Stimulated activated CD4-positive, alpha-beta T cell treated with anti-CD3 and anti-CD28 coated beads, Interleukin-15, amount 100 ng/mL, for 1 hour (primary cell): ENCODE data around the gene KCNK3.
"Not testable (repeated sequence)": the region's sequence is repeated elsewhere in the genome, so short reads cannot be mapped to it uniquely, and the experiment has no call there.

Source experiments
- DNase-seq, 2 donors: peaks; one replicate each; pipeline ENCODE4 v3.0.0-alpha.2; 2020; ENCODE audit warnings: low read depth in 1 of 2, low spot score in 1 of 2

Gene KCNK3

DNA sequence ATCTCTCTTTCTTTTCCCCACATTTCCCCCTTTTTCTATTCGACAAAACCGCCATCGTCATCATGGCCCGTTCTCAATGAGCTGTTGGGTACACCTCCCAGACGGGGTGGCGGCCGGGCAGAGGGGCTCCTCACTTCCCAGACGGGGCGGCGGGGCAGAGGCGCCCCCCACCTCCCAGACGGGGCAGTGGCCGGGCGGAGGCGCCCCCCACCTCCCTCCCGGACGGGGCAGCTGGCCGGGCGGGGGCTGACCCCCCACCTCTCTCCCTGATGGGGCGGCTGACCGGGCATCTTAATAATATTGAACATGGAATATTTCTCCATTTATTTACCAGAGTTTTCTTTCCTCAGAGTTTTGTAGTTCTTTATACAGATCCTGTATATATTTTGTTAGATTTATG, 27.2 kb upstream of the KCNK3 start:
- not testable (repeated sequence) for DNase-seq

DNA sequence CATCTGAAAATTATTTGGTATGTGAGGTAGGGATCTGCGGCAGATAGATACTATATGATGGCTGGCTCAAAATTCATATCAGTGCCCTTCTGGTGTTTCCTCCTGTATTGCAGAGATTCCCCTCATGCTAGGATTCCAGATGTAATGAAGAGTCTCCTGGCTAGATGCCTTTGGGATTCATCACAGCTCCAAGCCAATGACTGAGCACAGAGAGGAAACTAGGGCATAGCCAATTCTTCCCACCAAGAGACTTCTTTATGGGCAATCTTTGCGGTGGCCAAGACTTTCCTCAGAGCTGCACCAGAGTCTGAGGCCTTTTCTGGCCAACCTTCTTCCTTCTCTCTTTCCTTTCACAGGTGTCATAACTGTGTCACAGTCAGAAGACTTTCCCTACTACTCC, 25.9 kb upstream of the KCNK3 start:
- DNase-seq, result no peak

DNA sequence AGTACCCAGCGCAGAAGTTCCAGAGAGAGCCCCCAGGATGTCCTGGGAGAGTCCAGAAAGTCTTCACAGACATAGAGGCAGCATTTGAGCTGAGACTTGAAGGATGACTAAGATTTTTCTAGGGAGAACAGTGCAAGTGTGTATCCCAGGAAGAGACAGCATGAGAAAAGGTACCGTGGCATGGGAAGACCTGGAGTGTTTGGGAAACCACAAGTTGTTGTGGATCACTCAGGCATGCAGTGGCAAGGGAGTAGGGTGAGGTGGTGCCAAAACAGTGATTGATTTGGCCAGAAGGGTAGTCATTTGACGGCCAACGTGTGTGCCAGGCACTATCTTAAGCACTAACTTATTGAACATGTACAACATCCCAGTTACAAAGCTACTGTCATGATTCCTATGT, 24.5 kb upstream of the KCNK3 start:
- no peak for DNase-seq

DNA sequence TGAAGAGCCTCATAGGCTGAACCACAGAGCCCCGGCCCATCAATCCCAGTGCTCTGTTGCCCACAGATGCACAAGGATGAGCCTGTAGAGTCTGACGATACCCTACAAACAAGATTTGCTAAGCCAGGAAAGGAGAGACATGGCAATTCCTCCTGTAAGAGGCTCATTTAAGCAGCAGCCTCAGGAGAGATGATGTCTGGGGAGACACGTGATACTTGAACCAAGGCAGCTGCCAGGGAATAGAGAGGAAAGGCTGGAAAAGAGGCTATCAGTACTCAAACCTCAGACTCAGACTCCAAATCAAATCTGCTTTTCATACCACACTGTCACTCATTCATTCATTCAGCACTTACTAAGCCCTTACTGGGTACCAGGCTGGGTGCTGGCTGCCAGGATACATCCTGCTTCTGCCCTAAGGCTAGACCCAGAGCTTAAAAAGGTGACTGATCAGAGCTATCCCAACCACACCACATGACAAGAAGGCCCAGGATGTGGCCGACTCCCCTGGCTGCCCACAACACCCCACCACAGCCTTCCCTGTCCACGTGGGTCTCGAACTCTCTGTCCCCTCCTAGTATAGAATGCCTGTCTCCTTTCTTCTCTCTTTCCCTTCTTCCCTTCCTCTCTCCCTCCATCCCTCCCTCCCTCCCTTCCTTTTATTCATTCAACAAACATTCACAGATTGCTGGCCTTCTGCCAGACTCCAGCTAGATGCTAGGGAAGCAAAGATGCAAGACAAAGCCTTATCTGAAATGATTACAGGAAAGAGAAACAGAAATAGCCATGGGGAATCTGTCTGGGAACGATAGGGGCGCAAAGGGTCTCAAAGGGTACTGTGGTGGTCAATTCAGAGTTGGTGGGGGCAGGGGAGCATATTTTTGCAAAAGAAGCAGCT, 23.4 kb upstream of the KCNK3 start:
- no peak for DNase-seq

DNA sequence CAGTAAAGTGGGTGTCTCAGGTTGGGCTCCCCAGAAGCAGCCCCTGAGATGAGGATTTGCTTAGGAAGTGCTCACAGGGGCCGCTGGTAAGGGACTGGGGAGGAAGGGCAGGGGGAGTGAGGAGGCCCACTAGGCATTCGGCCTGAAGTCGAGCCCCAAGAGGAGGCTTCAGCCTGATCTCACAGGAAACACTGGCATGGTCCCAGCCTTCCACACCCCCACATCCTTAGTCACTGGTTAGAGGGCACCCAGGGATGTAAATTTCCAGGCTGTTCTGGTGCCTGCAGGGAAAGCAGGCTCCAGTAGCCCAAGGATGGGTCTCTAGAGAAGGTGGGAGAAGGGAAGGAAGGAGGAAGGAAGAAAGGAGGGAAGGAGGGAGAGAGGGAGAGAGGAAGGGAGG, 22.4 kb upstream of the KCNK3 start:
- DNase-seq, result no peak

DNA sequence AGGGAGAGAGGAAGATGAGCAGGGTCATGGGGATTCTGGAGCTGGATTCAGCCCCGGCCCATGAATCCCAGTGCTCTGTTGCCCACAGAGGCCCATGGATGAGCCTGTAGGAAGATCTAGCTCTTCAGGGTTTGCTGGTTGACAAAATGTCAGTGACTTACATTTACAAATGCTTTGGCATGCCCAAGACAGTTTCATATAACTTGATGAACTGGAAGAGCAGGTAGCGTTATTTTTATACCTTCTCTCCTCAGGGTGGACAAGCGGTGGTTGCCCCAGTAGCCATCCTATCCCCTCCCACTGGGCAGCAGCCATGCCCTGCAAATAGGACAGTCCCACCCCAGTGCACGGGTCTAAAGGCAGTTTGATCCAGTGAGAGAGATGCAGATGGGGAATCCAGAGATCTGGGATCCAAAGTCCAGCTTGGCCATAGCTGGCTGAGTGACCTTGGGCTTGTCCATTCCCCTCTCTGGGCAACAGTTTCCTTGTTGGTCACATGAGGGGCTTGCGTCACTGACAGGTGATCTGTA, 21.5 kb upstream of the KCNK3 start:
- no peak for DNase-seq

DNA sequence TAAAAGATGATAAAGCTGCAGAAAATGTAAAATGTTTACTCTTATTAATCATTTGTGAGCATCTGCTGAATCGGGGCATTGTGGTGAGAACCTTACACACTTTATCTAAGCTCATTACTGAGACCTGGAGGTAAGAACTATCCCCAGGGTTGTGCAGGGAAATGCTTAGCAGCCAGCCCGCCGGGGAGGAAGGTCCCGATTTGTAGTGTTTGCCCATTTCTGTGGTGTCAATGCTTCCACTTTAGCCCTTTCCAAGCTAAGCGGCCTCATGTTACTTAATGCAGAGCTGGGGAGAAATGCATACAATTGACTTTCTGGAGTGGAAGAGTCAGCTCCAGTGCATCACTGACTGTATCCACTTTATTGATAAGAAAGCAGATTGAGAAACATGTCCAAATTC, 20.8 kb upstream of the KCNK3 start:
- no peak for DNase-seq

DNA sequence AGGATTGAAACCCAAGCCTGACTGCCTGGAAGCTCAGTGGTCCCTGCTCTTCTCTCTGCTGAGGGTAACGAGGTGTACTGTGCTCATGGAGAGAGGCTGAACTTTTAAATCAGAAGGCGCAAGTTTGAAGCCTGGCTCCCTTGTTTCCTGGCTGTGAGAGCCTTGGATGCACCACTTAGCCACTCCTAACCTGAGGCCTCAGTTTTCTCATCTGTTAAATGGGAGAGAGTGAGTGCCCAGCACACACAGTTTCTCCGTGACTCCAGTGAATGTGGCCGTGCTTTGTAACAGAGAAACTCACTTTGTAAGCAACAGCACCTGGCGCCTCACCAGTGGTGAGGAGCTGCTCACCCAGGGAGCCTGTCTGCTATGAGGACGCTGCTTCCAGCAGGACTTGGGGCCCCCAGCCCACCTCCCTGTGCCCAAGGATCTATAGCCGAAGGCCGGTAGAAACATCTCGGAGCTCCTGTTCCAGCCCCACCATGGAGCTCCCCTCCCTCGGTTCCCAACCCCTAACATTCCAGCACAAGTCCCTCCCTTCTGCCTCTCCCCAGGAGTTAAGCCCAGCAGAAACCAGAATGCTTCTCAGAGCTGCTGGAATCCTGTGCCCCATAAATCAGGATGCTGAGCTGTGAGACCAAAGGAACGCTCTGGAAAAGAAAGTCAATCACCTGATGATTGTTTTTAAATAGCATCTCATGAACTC, 20.3 kb upstream of the KCNK3 start:
- DNase-seq, result no peak

DNA sequence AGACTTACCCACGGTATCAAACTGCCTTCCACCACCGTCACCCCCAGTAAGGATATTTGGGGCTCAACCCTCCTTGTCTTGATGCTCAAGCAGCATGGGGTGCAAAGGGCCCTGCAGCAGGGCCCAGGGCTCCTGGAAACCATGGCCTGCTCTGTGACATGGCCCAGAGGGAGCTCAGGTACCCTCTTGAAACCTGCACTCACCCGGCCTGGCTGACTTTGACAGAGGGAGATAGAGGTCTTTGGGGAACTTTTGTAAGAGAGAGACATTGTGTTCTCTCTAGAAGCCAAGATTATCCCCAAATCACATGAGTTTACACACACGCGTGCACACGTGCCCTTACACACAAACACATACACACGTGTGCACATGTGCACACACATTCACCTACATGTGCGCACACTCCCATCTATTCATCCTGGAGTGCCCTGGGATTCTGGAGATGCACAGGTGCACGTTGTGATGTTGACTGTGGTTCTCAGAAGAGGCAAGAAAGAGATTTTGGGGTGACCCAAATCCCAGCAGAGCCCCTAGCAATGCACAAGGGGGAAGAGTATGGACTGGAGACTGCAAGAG, 19.6 kb upstream of the KCNK3 start:
- DNase-seq, result no peak

DNA sequence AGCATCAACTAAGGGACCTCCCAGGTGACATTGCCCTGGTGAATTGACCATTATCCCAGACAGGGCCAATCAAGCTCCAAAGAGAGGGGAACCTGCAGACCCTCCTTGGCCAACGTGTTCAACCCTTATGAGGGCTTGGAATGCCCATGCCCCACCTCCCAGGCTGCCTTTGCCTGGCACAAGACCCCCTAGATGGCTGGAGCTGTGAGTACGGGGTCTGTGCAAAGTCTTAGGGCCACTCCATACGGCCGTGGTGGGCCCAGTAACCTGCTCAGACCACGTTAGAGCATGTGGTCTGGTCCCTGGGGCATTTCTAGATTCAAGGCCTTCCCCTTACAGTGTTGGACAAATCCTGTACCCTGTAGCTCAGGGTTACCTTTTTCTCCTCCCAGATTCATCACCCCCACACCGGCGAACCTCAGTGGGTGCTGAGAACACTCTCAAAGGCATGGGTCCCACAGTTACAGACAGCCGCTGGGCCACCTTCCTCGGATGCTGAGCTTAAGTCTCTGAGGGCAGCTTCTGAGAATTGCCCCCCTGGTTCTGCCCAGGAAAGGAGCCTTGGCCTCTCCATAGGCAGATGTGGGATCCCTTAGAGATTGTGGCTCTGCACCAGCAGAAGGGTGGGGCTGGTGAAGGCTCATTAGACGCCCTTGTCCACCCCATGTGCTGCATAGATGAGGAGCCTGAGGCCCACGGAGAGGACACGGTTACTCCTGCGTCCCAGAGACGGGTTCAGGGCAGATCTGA, 18.3 kb upstream of the KCNK3 start:
- DNase-seq, result no peak

DNA sequence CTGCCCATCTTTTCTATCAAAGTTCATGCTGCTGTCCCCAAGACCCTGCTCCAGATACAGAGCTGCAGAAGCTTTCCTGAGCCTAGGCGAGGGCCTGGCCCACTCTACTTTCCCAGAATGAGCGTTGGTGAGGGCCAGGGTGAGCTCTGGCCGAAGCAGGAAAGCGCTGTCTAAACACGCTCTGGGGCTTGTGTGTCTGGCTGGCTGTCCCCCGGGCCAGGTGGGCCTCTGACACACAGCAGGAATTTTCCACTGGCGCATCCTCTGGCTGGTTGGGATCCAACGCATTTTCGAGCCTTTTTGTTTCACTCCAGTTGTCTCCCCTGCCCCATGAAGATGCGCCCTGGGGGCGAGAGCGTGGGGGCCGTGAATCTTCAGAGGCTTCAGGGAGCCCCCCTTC, 17.8 kb upstream of the KCNK3 start:
- DNase-seq, result no peak

DNA sequence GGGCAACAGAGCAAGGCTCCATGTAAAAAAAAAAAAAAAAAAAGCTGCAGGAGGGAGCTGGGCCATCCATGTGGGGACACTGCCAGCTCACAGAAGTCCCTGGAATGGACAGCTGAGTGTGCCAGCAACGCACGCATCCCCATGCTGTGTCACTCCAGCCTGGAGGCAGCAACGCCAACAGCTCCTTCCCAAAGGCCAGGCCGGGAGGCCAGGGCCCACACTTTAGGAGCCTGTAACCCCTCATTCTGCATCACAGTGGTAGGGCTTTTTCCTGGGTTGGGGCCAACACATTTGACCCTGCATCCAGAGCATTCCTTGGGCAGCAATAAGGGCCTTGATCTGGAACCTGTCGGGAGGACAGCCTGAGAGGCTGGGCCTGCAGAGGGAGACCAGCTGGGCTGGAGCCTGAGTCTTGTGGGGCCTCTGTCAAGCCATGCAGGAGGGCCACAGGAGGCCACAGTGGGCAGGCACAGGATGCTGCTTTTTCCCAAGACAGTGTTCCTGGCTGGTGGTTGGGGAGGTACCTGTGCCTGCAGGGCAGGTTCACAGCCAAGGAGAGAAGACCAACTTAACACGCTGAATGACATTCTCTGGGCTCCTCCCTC, 16.8 kb upstream of the KCNK3 start:
- no peak for DNase-seq

DNA sequence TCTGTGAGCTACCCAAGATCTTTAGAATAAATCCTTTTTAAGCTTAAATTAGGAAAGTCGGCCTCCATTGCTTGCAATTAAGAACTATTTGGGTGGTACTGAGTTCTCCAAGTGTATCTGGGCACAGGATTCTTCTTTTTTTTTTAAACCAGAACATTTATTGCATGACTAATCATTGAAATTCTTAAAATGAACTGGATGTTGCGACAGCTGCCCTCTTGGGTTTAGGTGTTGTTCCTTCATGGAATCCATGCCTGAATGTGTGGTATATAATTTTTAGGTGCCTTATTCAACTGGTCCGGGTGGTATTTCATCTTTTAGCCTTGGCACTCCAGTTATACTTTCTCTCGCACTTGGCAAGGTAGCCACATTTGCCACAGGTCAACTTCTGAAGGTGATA, 14.5 kb upstream of the KCNK3 start:
- no peak for DNase-seq

DNA sequence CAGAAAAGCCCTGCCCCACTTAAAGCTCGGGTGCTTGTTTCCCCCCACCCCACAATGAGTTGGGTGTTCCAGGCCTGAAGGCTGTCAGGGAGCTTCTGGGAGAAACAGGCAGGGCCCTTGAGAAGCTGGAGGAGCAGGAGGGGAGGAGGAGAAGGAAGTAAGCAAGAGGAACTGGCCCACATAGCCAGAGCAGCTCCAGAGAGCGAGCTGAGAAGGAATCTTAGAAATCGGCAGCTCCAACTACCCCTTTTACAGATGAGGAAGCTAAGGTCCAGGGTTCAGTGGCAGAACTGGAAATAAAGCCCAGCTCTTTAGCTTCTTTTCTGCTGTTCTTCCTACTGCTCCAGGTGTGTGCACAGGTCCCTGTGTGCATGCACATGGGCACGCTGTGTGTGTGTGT, 12.7 kb upstream of the KCNK3 start:
- no peak for DNase-seq

DNA sequence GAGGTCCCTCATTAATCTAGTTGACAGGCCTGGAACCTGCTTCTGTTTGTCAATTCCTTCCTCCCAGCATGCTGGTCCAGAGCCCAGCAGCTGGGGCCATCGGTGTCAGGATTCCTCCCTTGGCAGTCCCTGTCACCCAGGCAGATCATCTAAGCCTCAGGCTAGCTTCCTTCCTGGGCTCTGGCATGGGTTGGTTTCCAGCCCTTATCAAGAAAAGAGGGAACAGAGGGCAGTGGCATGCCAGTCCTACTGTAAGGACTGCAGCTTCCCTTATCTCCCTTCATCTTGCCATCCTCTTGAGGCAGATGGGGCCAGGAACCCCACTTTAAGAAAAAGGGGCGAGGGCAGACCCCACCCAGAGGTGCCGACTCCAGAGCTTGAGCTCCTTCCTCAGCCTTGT, 10.9 kb upstream of the KCNK3 start:
- DNase-seq, result no peak

DNA sequence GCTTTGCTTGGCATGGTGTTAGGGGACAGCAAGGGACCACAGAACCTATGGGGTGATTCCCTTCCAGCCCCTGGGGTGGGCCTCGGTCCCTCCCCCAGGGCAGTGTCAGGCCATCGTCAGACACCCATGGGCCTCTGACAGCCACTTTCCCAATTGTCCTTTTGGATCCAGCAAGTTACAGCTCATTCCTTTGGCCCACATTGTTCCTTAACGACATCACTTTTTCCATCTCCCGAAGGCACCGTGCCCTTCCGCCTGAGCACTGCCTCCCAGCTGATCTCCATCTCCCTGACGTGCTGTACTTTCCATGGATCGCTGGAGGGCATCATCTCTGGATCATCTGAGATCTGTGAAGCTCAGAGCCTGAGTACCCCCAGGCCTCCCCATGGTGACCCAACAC, 10.4 kb upstream of the KCNK3 start:
- DNase-seq, result no peak

DNA sequence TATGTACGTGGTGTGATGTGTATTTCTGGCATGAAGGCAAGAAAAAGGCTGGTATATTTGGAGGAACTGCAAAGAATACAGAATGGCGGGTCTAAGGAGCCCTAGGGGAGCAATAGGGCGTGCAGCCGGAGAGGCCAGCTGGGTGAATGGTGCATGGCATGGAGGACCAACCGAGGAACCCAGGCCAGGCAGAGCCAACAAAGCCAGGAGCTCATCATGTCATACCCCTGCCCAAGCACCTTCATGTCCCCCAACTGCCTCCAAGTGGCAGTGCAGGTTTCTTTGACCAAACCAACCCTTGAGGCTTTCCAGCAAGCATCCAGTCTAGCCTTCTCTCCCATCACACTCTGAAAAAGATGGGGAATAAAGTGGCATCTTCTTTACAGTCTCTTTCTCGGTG, 8.9 kb upstream of the KCNK3 start:
- no peak for DNase-seq

DNA sequence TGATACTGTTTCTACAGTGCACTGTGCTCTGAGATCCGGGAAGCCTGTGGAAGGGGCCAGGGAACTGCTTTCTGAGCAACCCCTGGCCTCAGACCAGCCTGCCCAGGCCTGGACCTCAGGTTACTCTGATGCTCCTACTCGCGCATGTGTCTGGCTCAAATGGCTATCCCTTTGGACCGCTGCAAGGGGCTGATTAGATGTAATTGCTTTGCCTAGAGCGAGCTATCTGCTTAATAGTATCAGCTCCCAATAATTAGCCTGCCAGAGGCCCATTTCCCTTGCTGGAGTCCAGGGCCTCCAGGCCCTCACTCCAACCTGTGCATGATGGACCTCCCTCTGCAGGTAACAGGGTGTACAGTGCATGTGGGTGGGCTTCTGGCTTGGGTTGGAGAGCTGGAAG, 7.2 kb upstream of the KCNK3 start:
- DNase-seq, result no peak

DNA sequence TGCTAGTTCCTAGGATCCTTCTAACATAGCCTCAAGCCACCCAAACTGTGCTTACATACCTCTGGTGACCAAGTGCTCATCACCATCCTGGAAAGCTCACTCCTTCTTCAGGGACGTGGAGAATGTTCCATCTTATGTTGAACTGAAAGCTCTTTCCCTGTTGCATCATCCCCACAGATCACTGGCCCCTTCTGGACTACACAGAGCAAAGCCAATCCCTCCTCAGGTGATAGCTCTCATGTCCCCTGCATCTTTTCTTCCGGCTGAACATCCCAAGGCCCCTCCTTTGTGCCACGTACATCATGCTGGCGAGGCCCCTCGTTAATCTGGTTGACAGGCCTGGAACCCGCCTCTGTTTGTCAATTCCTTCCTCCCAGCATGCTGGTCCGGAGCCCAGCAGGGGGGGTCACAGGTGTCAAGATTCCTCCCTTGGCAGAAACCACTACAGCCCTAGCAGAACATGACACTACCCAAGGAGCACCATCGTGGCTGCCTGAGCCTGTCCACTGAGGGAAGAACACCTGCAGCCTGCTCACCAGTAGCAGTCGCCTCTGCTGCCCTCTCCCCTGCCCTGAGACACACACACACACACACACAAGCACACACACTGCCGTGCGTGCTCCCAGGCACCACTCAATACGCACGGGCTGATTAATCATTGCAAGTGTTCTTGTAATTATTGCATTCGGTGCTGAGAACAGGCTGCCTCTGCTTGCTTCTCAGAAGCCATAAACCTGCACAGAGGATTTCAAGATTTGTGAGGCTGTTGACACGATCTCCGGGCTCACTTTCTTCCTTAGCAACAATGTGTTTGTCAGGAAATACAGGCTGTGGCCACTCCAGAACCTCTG, 6.3 kb upstream of the KCNK3 start:
- no peak for DNase-seq

DNA sequence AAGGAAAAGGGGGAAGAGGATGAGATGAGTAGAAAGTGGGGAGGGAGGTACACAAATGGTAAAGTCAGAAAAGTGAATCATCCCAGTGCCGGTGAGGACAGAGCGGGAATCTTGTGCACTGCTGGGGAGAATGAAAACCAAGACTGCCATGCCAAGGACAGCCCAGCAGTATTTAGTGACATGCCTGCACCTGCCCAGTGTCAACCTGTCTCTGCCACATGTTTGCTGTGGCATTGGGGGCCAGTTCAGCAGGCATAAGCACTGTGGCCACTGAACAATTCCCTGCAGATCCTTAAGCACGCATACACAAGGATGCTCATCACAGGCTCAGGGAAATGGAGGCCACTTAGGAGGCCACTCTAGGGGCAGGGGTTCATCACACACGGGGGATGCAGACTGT, 5.2 kb upstream of the KCNK3 start:
- DNase-seq, result no peak
